Stimulated activated CD8-positive, alpha-beta memory T cell treated with anti-CD3 and anti-CD28 coated beads, Interleukin-15, amount 100 ng/mL, for 1 hour (primary cell): Measurements from ENCODE around the gene PNCK.

Experiments used
- DNase-seq: peaks from one replicate; pipeline ENCODE4 v3.0.0-alpha.2; 2020; ENCODE audit warnings: low read depth

PNCK gene

GRCh38 chrX:153657161-153657560 lies 16.5 kb downstream of the PNCK start:
- no peak for DNase-seq

GRCh38 chrX:153653556-153653955 lies 20.1 kb downstream of the PNCK start:
- no peak for DNase-seq

- DNase-seq: no peak
These were observed 22.0 kb downstream of the PNCK start for GRCh38 chrX:153651540-153652079.

GRCh38 chrX:153650959-153651358 lies 22.7 kb downstream of the PNCK start:
- no peak for DNase-seq

GRCh38 chrX:153649915-153650782 lies 23.5 kb downstream of the PNCK start:
- no peak for DNase-seq

GRCh38 chrX:153649178-153649914 lies 24.3 kb downstream of the PNCK start:
- no peak for DNase-seq

- DNase-seq: no peak
These were observed 25.0 kb downstream of the PNCK start for GRCh38 chrX:153648358-153649177.

- no peak for DNase-seq
These were observed 25.9 kb downstream of the PNCK start for GRCh38 chrX:153647461-153648357.

GRCh38 chrX:153646620-153647373 lies 26.8 kb downstream of the PNCK start, which contains the start of gene DUSP9:
Gene DUSP9 (plus strand): TSS chrX:153647203. CDS start chrX:153647954, 751 bp downstream.
- DNase-seq: no peak

- DNase-seq: no peak
These were observed 27.6 kb downstream of the PNCK start for GRCh38 chrX:153645921-153646488.

GRCh38 chrX:153645151-153645550 lies 28.5 kb downstream of the PNCK start:
- no peak for DNase-seq

- DNase-seq: no peak
These were observed 29.1 kb downstream of the PNCK start for GRCh38 chrX:153644356-153645125.

- DNase-seq: no peak
These were observed 29.9 kb downstream of the PNCK start for GRCh38 chrX:153643431-153644351.

GRCh38 chrX:153642655-153643430 lies 30.8 kb downstream of the PNCK start:
- no peak for DNase-seq

- no peak for DNase-seq
These were observed 31.5 kb downstream of the PNCK start for GRCh38 chrX:153642051-153642654.

- no peak for DNase-seq
These were observed 32.0 kb downstream of the PNCK start for GRCh38 chrX:153641627-153642026.
